Measurements from ENCODE around the gene ILF3.

The ILF3 gene

GRCh38 chr19:10625003-10625761 lies 29.0 kb upstream of the ILF3 start, which contains the start of gene SLC44A2:
SLC44A2 (plus strand) TSS chr19:10625553; CDS start chr19:10625634, 81 bp downstream.
- no CpG with 5 or more reads among the region's 53 CpGs for WGBS (ENCODE audit: insufficient coverage, insufficient read length)
- Histone ChIP-seq H3K4me3 (ENCODE audit: low read length) (peak within 1 kb of the TSS; percentile 89; the same call in 1 of the 2 replicates), H3K4me1 (ENCODE audit: control insufficient read depth, insufficient read depth, low read length) (peaks cover 2% of the 10 kb centered on the region; the same call in 1 of the 2 replicates), H3K9me3 (ENCODE audit: control insufficient read depth, insufficient read depth, low read length) (no peaks in the 10 kb centered on the region), H3K27me3 (ENCODE audit: control insufficient read depth, insufficient read depth, low read length) (no peaks in the 10 kb centered on the region), H3K27ac (ENCODE audit: low read length) (no peak within 1 kb of the TSS), H3K36me3 (ENCODE audit: control insufficient read depth, insufficient read depth, low read length) (peaks cover 10% of the 10 kb centered on the region; the same call in 1 of the 2 replicates)
- DNase-seq (ENCODE audit: low read depth, low spot score): no peak

GRCh38 chr19:10625762-10626138 lies 28.4 kb upstream of the ILF3 start:
- WGBS (ENCODE audit: insufficient coverage, insufficient read length): no CpG with 5 or more reads among the region's 10 CpGs
- Histone ChIP-seq H3K36me3 (ENCODE audit: control insufficient read depth, insufficient read depth, low read length) (peaks cover 10% of the 10 kb centered on the region; the same call in 1 of the 2 replicates), H3K9me3 (ENCODE audit: control insufficient read depth, insufficient read depth, low read length) (no peaks in the 10 kb centered on the region), H3K4me1 (ENCODE audit: control insufficient read depth, insufficient read depth, low read length) (peaks cover 2% of the 10 kb centered on the region; the same call in 1 of the 2 replicates), H3K27ac (ENCODE audit: low read length) (no peak overlapping the region), H3K4me3 (ENCODE audit: low read length) (peak overlapping the region; percentile 89; the same call in 1 of the 2 replicates), H3K27me3 (ENCODE audit: control insufficient read depth, insufficient read depth, low read length) (no peaks in the 10 kb centered on the region)
- no peak for DNase-seq (ENCODE audit: low read depth, low spot score)

- Histone ChIP-seq H3K4me3 (ENCODE audit: low read length) (no peak overlapping the region), H3K27me3 (ENCODE audit: control insufficient read depth, insufficient read depth, low read length) (no peaks in the 10 kb centered on the region), H3K9me3 (ENCODE audit: control insufficient read depth, insufficient read depth, low read length) (no peaks in the 10 kb centered on the region), H3K36me3 (ENCODE audit: control insufficient read depth, insufficient read depth, low read length) (peaks cover 35% of the 10 kb centered on the region), H3K27ac (ENCODE audit: low read length) (no peak overlapping the region), H3K4me1 (ENCODE audit: control insufficient read depth, insufficient read depth, low read length) (peaks cover 2% of the 10 kb centered on the region; the same call in 1 of the 2 replicates)
- DNase-seq (ENCODE audit: low read depth, low spot score): no peak
- no CpG with 5 or more reads among the region's 14 CpGs for WGBS (ENCODE audit: insufficient coverage, insufficient read length)
These were observed 22.3 kb upstream of the ILF3 start for GRCh38 chr19:10631874-10632273.

GRCh38 chr19:10634430-10634829 lies 19.7 kb upstream of the ILF3 start:
- Histone ChIP-seq H3K27me3 (ENCODE audit: control insufficient read depth, insufficient read depth, low read length) (no peaks in the 10 kb centered on the region), H3K36me3 (ENCODE audit: control insufficient read depth, insufficient read depth, low read length) (peaks cover 41% of the 10 kb centered on the region), H3K27ac (ENCODE audit: low read length) (no peak overlapping the region), H3K9me3 (ENCODE audit: control insufficient read depth, insufficient read depth, low read length) (no peaks in the 10 kb centered on the region), H3K4me1 (ENCODE audit: control insufficient read depth, insufficient read depth, low read length) (peaks cover 2% of the 10 kb centered on the region; the same call in 1 of the 2 replicates), H3K4me3 (ENCODE audit: low read length) (no peak overlapping the region)
- no peak for DNase-seq (ENCODE audit: low read depth, low spot score)
- WGBS (ENCODE audit: insufficient coverage, insufficient read length): no CpG with 5 or more reads among the region's 7 CpGs

- Histone ChIP-seq H3K27me3 (ENCODE audit: control insufficient read depth, insufficient read depth, low read length) (no peaks in the 10 kb centered on the region), H3K9me3 (ENCODE audit: control insufficient read depth, insufficient read depth, low read length) (no peaks in the 10 kb centered on the region), H3K27ac (ENCODE audit: low read length) (no peak overlapping the region), H3K4me1 (ENCODE audit: control insufficient read depth, insufficient read depth, low read length) (peaks cover 2% of the 10 kb centered on the region; the same call in 1 of the 2 replicates), H3K36me3 (ENCODE audit: control insufficient read depth, insufficient read depth, low read length) (peaks cover 41% of the 10 kb centered on the region), H3K4me3 (ENCODE audit: low read length) (no peak overlapping the region)
- WGBS (ENCODE audit: insufficient coverage, insufficient read length): no CpG with 5 or more reads among the region's 6 CpGs
- DNase-seq (ENCODE audit: low read depth, low spot score): no peak
These were observed 19.2 kb upstream of the ILF3 start for GRCh38 chr19:10634963-10635362.

GRCh38 chr19:10636304-10636972 lies 17.7 kb upstream of the ILF3 start:
- no CpG with 5 or more reads among the region's 37 CpGs for WGBS (ENCODE audit: insufficient coverage, insufficient read length)

GRCh38 chr19:10637894-10638293 lies 16.3 kb upstream of the ILF3 start:
- no CpG with 5 or more reads among the region's 8 CpGs for WGBS (ENCODE audit: insufficient coverage, insufficient read length)
- no peak for DNase-seq (ENCODE audit: low read depth, low spot score)
- H3K27me3 ChIP-seq (ENCODE audit: control insufficient read depth, insufficient read depth, low read length): no peaks in the 10 kb centered on the region
- no peak overlapping the region for H3K4me3 ChIP-seq (ENCODE audit: low read length)
- H3K27ac ChIP-seq (ENCODE audit: low read length): no peak overlapping the region
- H3K4me1 ChIP-seq (ENCODE audit: control insufficient read depth, insufficient read depth, low read length): peaks cover 4% of the 10 kb centered on the region; the same call in 1 of the 2 replicates
- H3K9me3 ChIP-seq (ENCODE audit: control insufficient read depth, insufficient read depth, low read length): no peaks in the 10 kb centered on the region
- peaks cover 34% of the 10 kb centered on the region for H3K36me3 ChIP-seq (ENCODE audit: control insufficient read depth, insufficient read depth, low read length)

More at GRCh38 chr19:10636304-10636972, 17.7 kb upstream of the ILF3 start:
- Histone ChIP-seq H3K9me3 (ENCODE audit: control insufficient read depth, insufficient read depth, low read length) (no peaks in the 10 kb centered on the region), H3K4me3 (ENCODE audit: low read length) (no peak overlapping the region), H3K27me3 (ENCODE audit: control insufficient read depth, insufficient read depth, low read length) (no peaks in the 10 kb centered on the region), H3K4me1 (ENCODE audit: control insufficient read depth, insufficient read depth, low read length) (peaks cover 2% of the 10 kb centered on the region; the same call in 1 of the 2 replicates), H3K27ac (ENCODE audit: low read length) (no peak overlapping the region), H3K36me3 (ENCODE audit: control insufficient read depth, insufficient read depth, low read length) (peaks cover 39% of the 10 kb centered on the region)
- no peak for DNase-seq (ENCODE audit: low read depth, low spot score)

- no peak overlapping the region for H3K4me3 ChIP-seq (ENCODE audit: low read length)
- H3K27me3 ChIP-seq (ENCODE audit: control insufficient read depth, insufficient read depth, low read length): no peaks in the 10 kb centered on the region
- H3K4me1 ChIP-seq (ENCODE audit: control insufficient read depth, insufficient read depth, low read length): peaks cover 10% of the 10 kb centered on the region
- no peak overlapping the region for H3K27ac ChIP-seq (ENCODE audit: low read length)
- H3K36me3 ChIP-seq (ENCODE audit: control insufficient read depth, insufficient read depth, low read length): peaks cover 36% of the 10 kb centered on the region
- WGBS (ENCODE audit: insufficient coverage, insufficient read length): no CpG with 5 or more reads among the region's 8 CpGs
- no peaks in the 10 kb centered on the region for H3K9me3 ChIP-seq (ENCODE audit: control insufficient read depth, insufficient read depth, low read length)
- DNase-seq (ENCODE audit: low read depth, low spot score): no peak
These were observed 14.3 kb upstream of the ILF3 start for GRCh38 chr19:10639836-10640235.

- Histone ChIP-seq H3K36me3 (ENCODE audit: control insufficient read depth, insufficient read depth, low read length) (peaks cover 33% of the 10 kb centered on the region), H3K4me3 (ENCODE audit: low read length) (no peak overlapping the region)
These were observed 13.8 kb upstream of the ILF3 start for GRCh38 chr19:10640361-10640760.

GRCh38 chr19:10641248-10641647 lies 12.9 kb upstream of the ILF3 start:
- Histone ChIP-seq H3K27ac (ENCODE audit: low read length) (no peak overlapping the region), H3K27me3 (ENCODE audit: control insufficient read depth, insufficient read depth, low read length) (no peaks in the 10 kb centered on the region), H3K36me3 (ENCODE audit: control insufficient read depth, insufficient read depth, low read length) (peaks cover 32% of the 10 kb centered on the region), H3K4me3 (ENCODE audit: low read length) (no peak overlapping the region), H3K9me3 (ENCODE audit: control insufficient read depth, insufficient read depth, low read length) (no peaks in the 10 kb centered on the region), H3K4me1 (ENCODE audit: control insufficient read depth, insufficient read depth, low read length) (peaks cover 10% of the 10 kb centered on the region)
- no peak for DNase-seq (ENCODE audit: low read depth, low spot score)
- WGBS (ENCODE audit: insufficient coverage, insufficient read length): no CpG with 5 or more reads among the region's 4 CpGs

More at GRCh38 chr19:10640361-10640760, 13.8 kb upstream of the ILF3 start:
- no peak for DNase-seq (ENCODE audit: low read depth, low spot score)
- Histone ChIP-seq H3K27me3 (ENCODE audit: control insufficient read depth, insufficient read depth, low read length) (no peaks in the 10 kb centered on the region), H3K4me1 (ENCODE audit: control insufficient read depth, insufficient read depth, low read length) (peaks cover 10% of the 10 kb centered on the region), H3K9me3 (ENCODE audit: control insufficient read depth, insufficient read depth, low read length) (no peaks in the 10 kb centered on the region), H3K27ac (ENCODE audit: low read length) (no peak overlapping the region)
- no CpG with 5 or more reads among the region's 2 CpGs for WGBS (ENCODE audit: insufficient coverage, insufficient read length)
